HCT116 (cell line): ENCODE data around the gene ACSS1. TPM values are rescaled to one million over a fixed set of nuclear protein-coding genes. Genes with fewer than 3 reads are reported as not detected.

ENCODE experiments used
- ATAC-seq: fragments of 200-7000 bp; cut with Tn5 transposase; 2 replicates; pipeline ENCODE4 v1.9.1; 2020; ENCODE audit warnings: mild to moderate bottlenecking, moderate library complexity
- BruUV-seq: library from RNA; stranded (reverse); fragments of 400-500 nt; replicated peaks from 2 replicates; lab custom pipeline; 2021; lab: Mats Ljungman, UMichigan
- CTCF ChIA-PET: fragments of 300-600 bp; sonication (Branson Sonifier 250); formaldehyde crosslinking; loops from one replicate; lab custom pipeline; 2021; ENCODE audit warnings: antibody characterized with exemption; lab: Charles Lee
- POLR2A ChIA-PET: fragments of 300-600, 350-600 bp; sonication (Branson Sonifier 250); formaldehyde crosslinking; loops from one replicate; lab custom pipeline; 2021; ENCODE audit warnings: antibody characterized with exemption; lab: Charles Lee
- RAD21 ChIA-PET, 2 experiments: fragments of 300-600 bp; sonication (Branson Sonifier 250); formaldehyde crosslinking; loops; one replicate each; lab custom pipeline; 2023; ENCODE audit warnings: low total read pairs in 2 of 2; ENCODE audit not compliant: uncharacterized antibody in 2 of 2, unreplicated experiment in 2 of 2, low non-redundant PET in 1 of 2; lab: Charles Lee
- DNase-seq: peaks from one replicate; pipeline ENCODE4 v3.0.0-alpha.2; 2010; ENCODE audit warnings: low read depth, low spot score
- H2AFZ ChIP-seq: fragments of 200-600 bp; shearing (Covaris generic), sonication (generic); 2 replicates; pipeline ENCODE4 v1.6.1; 2017; ENCODE audit warnings: low read depth, mixed run types, mixed read lengths, antibody characterized with exemption, low read length; ENCODE audit not compliant: poor library complexity, severe bottlenecking
- H3K27ac ChIP-seq: 2 replicates; pipeline ENCODE4 v1.5.1; 2012; ENCODE audit warnings: low read depth, low read length
- H3K27me3 ChIP-seq: fragments of 200-600 bp; sonication (generic); 2 replicates; pipeline ENCODE4 v1.6.1; 2016; ENCODE audit warnings: mixed run types, low read length, mixed read lengths; ENCODE audit not compliant: insufficient read depth
- H3K36me3 ChIP-seq, 2 experiments: fragments of 200-500 bp in 1 of 2; fragments of 200-600 bp in 1 of 2; sonication (Bioruptor generic) in 1 of 2; sonication (generic) in 1 of 2; 2 replicates each; pipeline versions ENCODE4 v1.5.1 to v1.6.1; 2014 to 2016; ENCODE audit warnings: low read length in 2 of 2, inconsistent platforms in 1 of 2, mixed read lengths in 1 of 2, mixed run types in 1 of 2; ENCODE audit not compliant: insufficient read depth in 2 of 2, control insufficient read depth in 1 of 2
- H3K4me1 ChIP-seq, 2 experiments: fragments of 200-600 bp in 1 of 2; sonication (generic) in 1 of 2; 2 replicates each; pipeline versions ENCODE4 v1.5.1 to v1.6.1; 2012 to 2017; ENCODE audit warnings: low read length in 2 of 2, inconsistent platforms in 1 of 2, mild to moderate bottlenecking in 1 of 2, mixed read lengths in 1 of 2, mixed run types in 1 of 2, moderate library complexity in 1 of 2; ENCODE audit not compliant: insufficient read depth in 2 of 2, control insufficient read depth in 1 of 2
- H3K4me2 ChIP-seq: fragments of 200-600 bp; sonication (generic); 2 replicates; pipeline ENCODE4 v1.6.1; 2017; ENCODE audit warnings: mixed run types, low read length, mixed read lengths
- H3K4me3 ChIP-seq, 2 experiments: fragments of 200-600 bp in 1 of 2; sonication (generic) in 1 of 2; replicated peaks in 1 of 2; 2 replicates each; pipeline ENCODE4 v1.5.1; 2011 to 2016; ENCODE audit warnings: low read length in 2 of 2, control low read depth in 1 of 2, low read depth in 1 of 2, mild to moderate bottlenecking in 1 of 2, mixed read lengths in 1 of 2, mixed run types in 1 of 2
- H3K79me2 ChIP-seq: fragments of 200-600 bp; sonication (generic); 2 replicates; pipeline ENCODE4 v1.6.1; 2017; ENCODE audit warnings: mild to moderate bottlenecking, mixed run types, low read length, moderate library complexity, mixed read lengths; ENCODE audit not compliant: insufficient read depth
- H3K9ac ChIP-seq: fragments of 200-600 bp; sonication (generic); 2 replicates; pipeline ENCODE4 v1.6.1; 2016; ENCODE audit warnings: low read length, mixed read lengths
- H3K9me2 ChIP-seq: fragments of 200-600 bp; sonication (generic), shearing (Covaris generic); 2 replicates; pipeline ENCODE4 v1.6.1; 2017; ENCODE audit warnings: mixed run types, mild to moderate bottlenecking, moderate library complexity; ENCODE audit not compliant: insufficient read depth
- H3K9me3 ChIP-seq, 2 experiments: fragments of 200-500 bp in 1 of 2; fragments of 200-600 bp in 1 of 2; sonication (Bioruptor generic) in 1 of 2; sonication (generic) in 1 of 2; 2 replicates each; pipeline ENCODE4 v1.6.1; 2014 to 2017; ENCODE audit warnings: low read length in 2 of 2, mixed read lengths in 2 of 2, inconsistent platforms in 1 of 2, low read depth in 1 of 2, mild to moderate bottlenecking in 1 of 2, mixed run types in 1 of 2, moderate library complexity in 1 of 2; ENCODE audit not compliant: control insufficient read depth in 1 of 2, insufficient read depth in 1 of 2
- H4K20me1 ChIP-seq: fragments of 200-600 bp; sonication (generic), shearing (Covaris generic); 2 replicates; pipeline ENCODE4 v1.6.1; 2017; ENCODE audit warnings: mixed run types, mild to moderate bottlenecking, moderate library complexity; ENCODE audit not compliant: insufficient read depth
- EGR1 ChIP-seq: IDR thresholded peaks from 2 replicates; pipeline ENCODE4 v1.6.1; 2012; ENCODE audit warnings: low read depth
- ELF1 ChIP-seq: IDR thresholded peaks from 2 replicates; pipeline ENCODE4 v1.6.1; 2012; ENCODE audit warnings: low read depth, borderline replicate concordance
- EZH2 ChIP-seq: fragments of 200-600 bp; sonication (generic); IDR thresholded peaks from 2 replicates; pipeline ENCODE4 v1.6.1; 2017; ENCODE audit warnings: antibody characterized with exemption, mixed run types
- EZH2phosphoT487 ChIP-seq: fragments of 200-600 bp; IDR thresholded peaks from 2 replicates; pipeline ENCODE4 v1.6.1; 2018; ENCODE audit warnings: antibody characterized with exemption, borderline replicate concordance
- FOSL1 ChIP-seq: IDR thresholded peaks from 2 replicates; pipeline ENCODE4 v1.6.1; 2012; ENCODE audit warnings: low read depth
- JUND ChIP-seq: IDR thresholded peaks from 2 replicates; pipeline ENCODE4 v1.6.1; 2012
- POLR2A ChIP-seq: IDR thresholded peaks from 2 replicates; pipeline ENCODE4 v1.7.0; 2011; ENCODE audit warnings: borderline replicate concordance; ENCODE audit not compliant: insufficient read depth, insufficient read length; ENCODE audit errors: extremely low read depth
- POLR2AphosphoS5 ChIP-seq: IDR thresholded peaks from 2 replicates; pipeline ENCODE4 v1.6.1; 2011; ENCODE audit warnings: mild to moderate bottlenecking, low read depth, low read length, moderate library complexity
- RAD21 ChIP-seq: IDR thresholded peaks from 2 replicates; pipeline ENCODE4 v1.6.1; 2012; ENCODE audit warnings: low read depth, mild to moderate bottlenecking
- SIN3A ChIP-seq: IDR thresholded peaks from 2 replicates; pipeline ENCODE4 v1.6.1; 2012; ENCODE audit warnings: low read depth
- TCF7L2 ChIP-seq: IDR thresholded peaks from 2 replicates; pipeline ENCODE4 v1.7.0; 2011; ENCODE audit warnings: borderline replicate concordance, inconsistent platforms; ENCODE audit not compliant: insufficient read depth, insufficient read length; ENCODE audit errors: extremely low read depth
- YY1 ChIP-seq: IDR thresholded peaks from 2 replicates; pipeline ENCODE4 v1.6.1; 2011; ENCODE audit warnings: low read length, low read depth, moderate library complexity, mild to moderate bottlenecking; ENCODE audit not compliant: insufficient replicate concordance; ENCODE audit errors: extremely low read depth
- ZNF274 ChIP-seq: fragments of 200-500 bp; sonication (Bioruptor generic); IDR thresholded peaks from 2 replicates; pipeline ENCODE4 v1.6.1; 2014; ENCODE audit warnings: mild to moderate bottlenecking, low read depth, low read length, inconsistent platforms
- intact Hi-C: fragments of 100-400 bp; cut with micrococcal nuclease; formaldehyde crosslinking; loops from 2 replicates; pipeline ENCODE4 v1.10.0; 2022
- total RNA-seq: library from RNA; stranded (reverse); gene quantifications from one replicate; pipeline ENCODE4 v1.2.1, GENCODE V29; 2021; ENCODE audit not compliant: unreplicated experiment
- TF ChIP-seq, protein P1 (sequence below): IDR thresholded peaks from 2 replicates; pipeline ENCODE4 v1.6.1; 2011; ENCODE audit warnings: mild to moderate bottlenecking, low read length, moderate library complexity; ENCODE audit not compliant: insufficient replicate concordance; ENCODE audit errors: extremely low read depth

The ACSS1 gene
- total RNA-seq, 1 experiment from 2014 or later: 0.27 TPM

DNA sequence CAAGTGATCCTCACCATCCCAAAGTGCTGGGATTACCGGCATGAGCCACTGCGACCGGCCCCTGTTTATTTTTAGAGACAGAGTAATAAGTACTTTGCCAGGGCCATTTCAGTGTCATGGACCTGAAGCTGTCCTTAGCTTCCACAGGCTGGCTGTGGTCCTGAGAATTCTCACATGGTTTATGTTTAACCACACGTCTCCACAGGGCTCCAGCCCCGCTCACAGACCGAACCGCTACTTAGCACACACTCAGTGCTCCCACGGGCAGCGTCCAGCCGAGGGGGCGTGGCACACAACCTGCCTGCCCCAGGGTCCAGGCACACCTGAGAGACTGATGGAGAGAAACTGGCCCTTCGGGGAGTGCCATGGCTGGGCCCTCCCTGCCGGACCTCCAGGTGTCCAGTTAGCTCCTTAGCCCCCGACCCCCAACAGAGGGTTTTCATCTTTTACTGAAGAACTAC, 11.7 kb downstream of the ACSS1 start:
- H3K36me3 ChIP-seq: no peaks in the 10 kb centered on the region; a peak in 1 of 4 replicates
- TF ChIP-seq EGR1: no peak
- H2AFZ ChIP-seq: no peak overlapping the region
- no peaks in the 10 kb centered on the region for H3K4me1 ChIP-seq
- CTCF ChIA-PET: no interaction called here
- ATAC-seq (no peak), DNase-seq (no peak)
- RAD21 ChIA-PET: no interaction called here
- POLR2A ChIA-PET: no interaction called here
- no peak overlapping the region for H3K4me3 ChIP-seq
- no peaks in the 10 kb centered on the region for H3K9me3 ChIP-seq
- no peaks in the 10 kb centered on the region for H3K9me2 ChIP-seq
- no peaks in the 10 kb centered on the region for H4K20me1 ChIP-seq
- no peak overlapping the region for H3K9ac ChIP-seq
- no TSS peak for BruUV-seq
- no peaks in the 10 kb centered on the region for H3K27me3 ChIP-seq
- H3K27ac ChIP-seq: no peak overlapping the region
- intact Hi-C loops: no loop called here
- H3K79me2 ChIP-seq: no peaks in the 10 kb centered on the region
- no peak overlapping the region for H3K4me2 ChIP-seq

DNA sequence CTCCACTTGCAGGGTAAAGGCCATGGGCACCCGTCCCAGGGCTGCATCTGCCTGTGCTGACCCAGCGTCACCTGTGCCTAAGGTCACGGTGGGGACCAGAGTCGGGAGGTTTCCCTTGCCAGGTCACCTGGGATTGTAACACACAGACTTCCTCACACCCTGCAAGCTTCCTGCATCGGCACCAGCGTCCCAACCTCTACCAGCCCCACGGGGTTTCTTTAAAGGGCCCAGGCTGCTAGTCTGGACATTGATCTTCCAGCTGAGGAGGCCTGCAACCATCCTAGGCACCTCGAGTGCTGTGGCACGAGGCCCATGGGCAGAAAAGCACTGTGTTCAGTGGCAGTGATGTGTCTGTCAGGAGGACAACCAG, 12.6 kb downstream of the ACSS1 start:
- DNase-seq (no peak), ATAC-seq (no peak)
- no peaks in the 10 kb centered on the region for H3K36me3 ChIP-seq
- intact Hi-C loops: no loop called here
- ChIA-PET CTCF (no interaction called here), POLR2A (no interaction called here), RAD21 (no interaction called here)
- H2AFZ ChIP-seq: no peak overlapping the region
- no peak overlapping the region for H3K27ac ChIP-seq
- TF ChIP-seq ZNF274 (no peak), EZH2phosphoT487 (no peak), FOSL1 (no peak), SIN3A (no peak), POLR2AphosphoS5 (no peak), TCF7L2 (no peak), EZH2 (no peak), JUND (no peak), EGR1 (no peak), RAD21 (no peak), YY1 (no peak), ELF1 (no peak), POLR2A (no peak)
- TF ChIP-seq, protein P1, sequence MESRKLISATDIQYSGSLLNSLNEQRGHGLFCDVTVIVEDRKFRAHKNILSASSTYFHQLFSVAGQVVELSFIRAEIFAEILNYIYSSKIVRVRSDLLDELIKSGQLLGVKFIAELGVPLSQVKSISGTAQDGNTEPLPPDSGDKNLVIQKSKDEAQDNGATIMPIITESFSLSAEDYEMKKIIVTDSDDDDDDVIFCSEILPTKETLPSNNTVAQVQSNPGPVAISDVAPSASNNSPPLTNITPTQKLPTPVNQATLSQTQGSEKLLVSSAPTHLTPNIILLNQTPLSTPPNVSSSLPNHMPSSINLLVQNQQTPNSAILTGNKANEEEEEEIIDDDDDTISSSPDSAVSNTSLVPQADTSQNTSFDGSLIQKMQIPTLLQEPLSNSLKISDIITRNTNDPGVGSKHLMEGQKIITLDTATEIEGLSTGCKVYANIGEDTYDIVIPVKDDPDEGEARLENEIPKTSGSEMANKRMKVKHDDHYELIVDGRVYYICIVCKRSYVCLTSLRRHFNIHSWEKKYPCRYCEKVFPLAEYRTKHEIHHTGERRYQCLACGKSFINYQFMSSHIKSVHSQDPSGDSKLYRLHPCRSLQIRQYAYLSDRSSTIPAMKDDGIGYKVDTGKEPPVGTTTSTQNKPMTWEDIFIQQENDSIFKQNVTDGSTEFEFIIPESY: no peak
- no peak overlapping the region for H3K9ac ChIP-seq
- H4K20me1 ChIP-seq: no peaks in the 10 kb centered on the region
- no peaks in the 10 kb centered on the region for H3K9me3 ChIP-seq
- H3K79me2 ChIP-seq: no peaks in the 10 kb centered on the region
- no peaks in the 10 kb centered on the region for H3K4me1 ChIP-seq
- no peak overlapping the region for H3K4me2 ChIP-seq
- H3K9me2 ChIP-seq: no peaks in the 10 kb centered on the region
- no peaks in the 10 kb centered on the region for H3K27me3 ChIP-seq
- no peak overlapping the region for H3K4me3 ChIP-seq
- BruUV-seq: no TSS peak
